GM12892 (cell line): ENCODE data around the gene ZCCHC4.

Source experiments
- POLR2A ChIP-seq: IDR thresholded peaks from 2 replicates; pipeline ENCODE4 v1.6.1; 2011; ENCODE audit warnings: low read depth, low read length, control low read depth
- TAF1 ChIP-seq: IDR thresholded peaks from 2 replicates; pipeline ENCODE4 v1.6.1; 2011; ENCODE audit warnings: low read depth, mild to moderate bottlenecking, control low read depth, low read length, borderline replicate concordance

DNA sequence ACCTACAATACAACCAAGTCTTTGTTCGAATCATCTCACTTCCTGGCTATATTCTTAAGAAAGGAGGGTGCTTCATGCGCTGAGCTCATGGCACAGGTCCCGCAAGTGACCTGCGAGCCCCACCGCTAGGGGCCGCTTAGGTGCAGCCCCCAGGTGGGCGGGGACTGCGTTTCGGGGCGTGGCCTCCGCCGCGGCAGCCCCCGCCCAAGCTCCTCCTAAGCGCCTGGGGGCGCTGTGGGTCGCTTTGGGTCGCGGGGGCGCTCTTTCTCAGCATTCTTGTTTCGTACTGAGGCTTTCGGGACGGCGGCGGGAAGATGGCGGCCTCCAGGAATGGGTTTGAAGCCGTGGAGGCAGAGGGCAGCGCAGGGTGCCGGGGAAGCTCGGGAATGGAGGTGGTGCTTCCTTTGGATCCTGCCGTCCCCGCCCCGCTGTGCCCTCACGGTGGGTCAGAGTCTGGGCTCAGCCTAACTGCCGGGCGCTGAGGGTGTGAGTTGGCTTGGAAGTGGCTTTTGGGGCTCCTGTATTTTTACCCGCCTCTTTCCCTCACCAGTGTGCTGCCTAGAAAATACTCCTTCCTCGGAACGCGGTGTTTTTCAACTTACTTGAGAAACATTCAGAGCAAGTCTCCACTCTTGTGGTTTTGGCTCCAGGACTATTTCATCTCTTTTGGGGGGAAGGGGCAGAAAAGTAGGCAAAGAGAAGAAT is at the start of gene ZCCHC4:
- TF ChIP-seq POLR2A (peak; percentile 86), TAF1 (peak; percentile 94)
